Spleen (tissue), 7 donors: Measurements from ENCODE around the gene FAM20A.

Experiments used
- CTCF ChIP-seq, 11 experiments: fragments of 200-600 bp in 7 of 11; fragments of 450-650 bp in 4 of 11; sonication (generic) in 4 of 11; IDR thresholded peaks in 8 of 11; conservative IDR thresholded peaks in 3 of 11; 1 replicate in 7 of 11; 2 replicates in 4 of 11; pipeline versions ENCODE4 v1.4.0 to v1.8.0; 2016 to 2021; ENCODE audit warnings: antibody characterized with exemption in 11 of 11, inconsistent platforms in 4 of 11, mild to moderate bottlenecking in 1 of 11
- POLR2A ChIP-seq, 3 donors: fragments of 450-650 bp; IDR thresholded peaks; one replicate each; pipeline ENCODE4 v1.5.1; 2017; ENCODE audit warnings: antibody characterized with exemption in 3 of 3, mild to moderate bottlenecking in 1 of 3
- donor health status: DM: no; HTN: no; CAD: no; lungs with moderate emphysema.
- donor health status: DM: no; HTN: no; CAD: no.
- donor health status: DM: no; HTN: no; CAD: no.

DNA sequence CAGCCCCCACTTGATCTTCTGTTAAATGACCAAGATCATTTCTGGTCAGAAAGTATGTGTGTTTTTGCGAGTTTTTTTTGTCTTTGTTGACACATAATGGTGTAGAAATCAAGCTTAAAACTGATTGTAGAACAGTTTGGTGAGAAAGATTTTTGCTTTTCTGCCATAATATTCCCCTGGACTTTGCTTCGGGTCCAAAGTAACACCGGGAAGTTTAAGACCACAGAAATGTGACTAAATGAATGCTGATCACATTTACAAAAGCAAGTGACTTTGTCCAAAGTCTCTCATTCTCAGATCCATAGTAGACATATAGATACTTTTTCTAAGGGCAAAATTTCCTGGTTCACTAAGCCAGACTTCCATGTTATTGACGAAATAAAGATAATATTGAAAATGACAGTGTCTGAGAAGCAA lies 2.6 kb downstream of the FAM20A start:
- TF ChIP-seq CTCF (IDR thresholded peaks at IDR 0.05 in 8 of 11, conservative IDR thresholded peaks at IDR 0.05 in 3 of 11) (no peak), POLR2A (IDR thresholded peaks at IDR 0.05) (no peak)
